SK-N-SH treated with all-trans-retinoic acid at 6 μM for 48 hours (cell line): Measurements from ENCODE around the gene DYNLT1.

ENCODE experiments used
- ARNTL ChIP-seq: fragments of 450-650 bp; formaldehyde crosslinking; IDR thresholded peaks from 2 replicates; pipeline ENCODE4 v1.5.0; 2020; ENCODE audit warnings: low read depth, mild to moderate bottlenecking, moderate library complexity, borderline replicate concordance
- ESRRG ChIP-seq: fragments of 250-450 bp; sonication (Bioruptor Pico); IDR thresholded peaks from 2 replicates; pipeline ENCODE4 v1.6.1; 2021; ENCODE audit warnings: mild to moderate bottlenecking
- SNAI2 ChIP-seq: fragments of 250-450 bp; sonication (Bioruptor Pico); IDR thresholded peaks from 2 replicates; pipeline ENCODE4 v1.5.0; 2020; ENCODE audit warnings: mild to moderate bottlenecking, moderate library complexity
- TCF4 ChIP-seq: fragments of 250-450 bp; sonication (Bioruptor Pico); IDR thresholded peaks from 2 replicates; pipeline ENCODE4 v1.8.0; 2021; ENCODE audit warnings: mild to moderate bottlenecking, moderate library complexity, borderline replicate concordance
- TSHZ2 ChIP-seq: fragments of 250-450 bp; sonication (Bioruptor Pico); IDR thresholded peaks from 2 replicates; pipeline ENCODE4 v1.5.0; 2020; ENCODE audit warnings: mild to moderate bottlenecking, moderate library complexity
- ZFP3 ChIP-seq: fragments of 250-450 bp; sonication (Bioruptor Pico); IDR thresholded peaks from 2 replicates; pipeline ENCODE4 v1.5.0; 2020; ENCODE audit warnings: mild to moderate bottlenecking, moderate library complexity
- ZNF565 ChIP-seq: fragments of 450-650 bp; formaldehyde crosslinking; conservative IDR thresholded peaks from 2 replicates; pipeline ENCODE4 v1.5.0; 2020; ENCODE audit warnings: low read depth, mild to moderate bottlenecking, moderate library complexity
- ZNF70 ChIP-seq: fragments of 450-650 bp; formaldehyde crosslinking; IDR thresholded peaks from 2 replicates; pipeline ENCODE4 v1.5.0; 2020; ENCODE audit warnings: mild to moderate bottlenecking, moderate library complexity
- TF ChIP-seq, protein P1 (sequence below): fragments of 250-450 bp; sonication (Bioruptor Pico); IDR thresholded peaks from 2 replicates; pipeline ENCODE4 v1.8.0; 2021; ENCODE audit warnings: low read depth, mild to moderate bottlenecking, moderate library complexity, borderline replicate concordance
- TF ChIP-seq, protein P2 (sequence below): fragments of 250-450 bp; sonication (Bioruptor Pico); IDR thresholded peaks from 2 replicates; pipeline ENCODE4 v1.5.1; 2020; ENCODE audit warnings: low read depth, mild to moderate bottlenecking, moderate library complexity

GRCh38 chr6:158644231-158645063, at the start of gene DYNLT1:
- TF ChIP-seq ZFP3 (CRISPR knock-in tag) (no peak; the same call in 1 of the 2 replicates), SNAI2 (no peak), TSHZ2 (CRISPR knock-in tag) (no peak), ZNF70 (no peak), ARNTL (CRISPR knock-in tag) (no peak), ESRRG (CRISPR knock-in tag) (no peak), ZNF565 (CRISPR knock-in tag) (0 out of 2 replicates have a peak, but pooled peaks have one; percentile 65), TCF4 (no peak)
- TF ChIP-seq, protein P1, sequence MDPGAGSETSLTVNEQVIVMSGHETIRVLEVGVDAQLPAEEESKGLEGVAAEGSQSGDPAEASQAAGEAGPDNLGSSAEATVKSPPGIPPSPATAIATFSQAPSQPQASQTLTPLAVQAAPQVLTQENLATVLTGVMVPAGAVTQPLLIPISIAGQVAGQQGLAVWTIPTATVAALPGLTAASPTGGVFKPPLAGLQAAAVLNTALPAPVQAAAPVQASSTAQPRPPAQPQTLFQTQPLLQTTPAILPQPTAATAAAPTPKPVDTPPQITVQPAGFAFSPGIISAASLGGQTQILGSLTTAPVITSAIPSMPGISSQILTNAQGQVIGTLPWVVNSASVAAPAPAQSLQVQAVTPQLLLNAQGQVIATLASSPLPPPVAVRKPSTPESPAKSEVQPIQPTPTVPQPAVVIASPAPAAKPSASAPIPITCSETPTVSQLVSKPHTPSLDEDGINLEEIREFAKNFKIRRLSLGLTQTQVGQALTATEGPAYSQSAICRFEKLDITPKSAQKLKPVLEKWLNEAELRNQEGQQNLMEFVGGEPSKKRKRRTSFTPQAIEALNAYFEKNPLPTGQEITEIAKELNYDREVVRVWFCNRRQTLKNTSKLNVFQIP (CRISPR knock-in tag) = 0 out of 2 replicates have a peak, but pooled peaks have one; percentile 28
- TF ChIP-seq, protein P2, sequence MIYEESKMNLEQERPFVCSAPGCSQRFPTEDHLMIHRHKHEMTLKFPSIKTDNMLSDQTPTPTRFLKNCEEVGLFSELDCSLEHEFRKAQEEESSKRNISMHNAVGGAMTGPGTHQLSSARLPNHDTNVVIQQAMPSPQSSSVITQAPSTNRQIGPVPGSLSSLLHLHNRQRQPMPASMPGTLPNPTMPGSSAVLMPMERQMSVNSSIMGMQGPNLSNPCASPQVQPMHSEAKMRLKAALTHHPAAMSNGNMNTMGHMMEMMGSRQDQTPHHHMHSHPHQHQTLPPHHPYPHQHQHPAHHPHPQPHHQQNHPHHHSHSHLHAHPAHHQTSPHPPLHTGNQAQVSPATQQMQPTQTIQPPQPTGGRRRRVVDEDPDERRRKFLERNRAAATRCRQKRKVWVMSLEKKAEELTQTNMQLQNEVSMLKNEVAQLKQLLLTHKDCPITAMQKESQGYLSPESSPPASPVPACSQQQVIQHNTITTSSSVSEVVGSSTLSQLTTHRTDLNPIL = no peak
